Activated naive CD4-positive, alpha-beta T cell treated with anti-CD3 and anti-CD28 coated beads, Interleukin-2, amount 50 U/mL, for 16 hours (primary cell): ENCODE results near the gene PLCL2.
"Not testable (repeated sequence)": the region's sequence is repeated elsewhere in the genome, so short reads cannot be mapped to it uniquely, and the experiment has no call there.

Experiments
- DNase-seq: peaks from one replicate; pipeline ENCODE4 v3.0.0-alpha.2; 2020

The PLCL2 gene

DNA sequence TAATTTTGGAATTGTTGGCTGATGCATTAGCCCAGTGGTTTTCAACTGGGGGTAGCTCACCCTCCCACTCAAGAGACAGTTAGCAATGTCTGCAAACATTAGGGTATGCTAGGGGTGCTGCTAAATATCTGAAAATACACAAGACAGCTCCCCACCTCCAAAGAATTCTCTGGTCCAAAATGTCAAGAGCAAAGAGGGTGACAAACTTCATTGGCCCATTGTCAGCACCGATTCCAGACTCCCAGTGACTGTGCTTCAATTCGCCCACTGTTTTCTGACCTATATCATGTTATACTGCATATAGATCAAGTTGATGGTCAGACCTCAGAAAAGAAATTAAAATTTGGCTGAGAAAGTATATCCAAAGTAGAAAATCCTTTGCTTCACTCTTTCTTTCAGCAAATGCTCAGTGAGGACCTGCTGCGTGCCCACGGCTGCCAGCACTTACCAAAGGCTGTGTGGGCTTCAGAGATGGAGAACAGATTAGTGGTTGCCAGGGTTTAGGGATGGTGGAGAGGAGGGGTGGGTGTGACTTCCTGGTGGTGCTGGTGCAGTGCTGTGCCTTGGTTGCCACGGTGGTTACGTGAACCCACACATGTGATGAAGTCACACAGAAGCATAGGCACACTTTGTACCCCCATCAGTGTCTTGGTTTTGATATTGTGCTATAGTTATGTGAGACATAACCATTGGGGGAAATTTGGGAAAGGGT lies 204.0 kb downstream of the PLCL2 start:
- DNase-seq: no peak

DNA sequence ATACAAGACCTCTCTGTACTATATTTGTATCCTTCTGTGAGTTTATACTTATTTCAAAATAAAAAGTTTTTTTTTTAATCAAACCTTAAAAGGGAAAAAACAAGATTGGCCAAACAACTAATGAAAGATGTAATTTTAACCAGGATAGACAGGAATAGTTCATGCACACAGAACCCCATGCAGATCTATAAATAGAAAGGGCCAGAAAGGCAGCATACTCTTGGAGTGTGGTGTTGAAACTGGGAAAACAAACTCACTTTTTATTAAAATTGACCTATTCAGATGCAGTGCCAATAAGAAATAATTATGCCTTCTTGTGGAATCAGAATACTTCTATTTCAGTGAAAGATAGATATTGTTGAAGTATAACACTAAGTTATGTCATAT lies 204.6 kb downstream of the PLCL2 start:
- DNase-seq: no peak

DNA sequence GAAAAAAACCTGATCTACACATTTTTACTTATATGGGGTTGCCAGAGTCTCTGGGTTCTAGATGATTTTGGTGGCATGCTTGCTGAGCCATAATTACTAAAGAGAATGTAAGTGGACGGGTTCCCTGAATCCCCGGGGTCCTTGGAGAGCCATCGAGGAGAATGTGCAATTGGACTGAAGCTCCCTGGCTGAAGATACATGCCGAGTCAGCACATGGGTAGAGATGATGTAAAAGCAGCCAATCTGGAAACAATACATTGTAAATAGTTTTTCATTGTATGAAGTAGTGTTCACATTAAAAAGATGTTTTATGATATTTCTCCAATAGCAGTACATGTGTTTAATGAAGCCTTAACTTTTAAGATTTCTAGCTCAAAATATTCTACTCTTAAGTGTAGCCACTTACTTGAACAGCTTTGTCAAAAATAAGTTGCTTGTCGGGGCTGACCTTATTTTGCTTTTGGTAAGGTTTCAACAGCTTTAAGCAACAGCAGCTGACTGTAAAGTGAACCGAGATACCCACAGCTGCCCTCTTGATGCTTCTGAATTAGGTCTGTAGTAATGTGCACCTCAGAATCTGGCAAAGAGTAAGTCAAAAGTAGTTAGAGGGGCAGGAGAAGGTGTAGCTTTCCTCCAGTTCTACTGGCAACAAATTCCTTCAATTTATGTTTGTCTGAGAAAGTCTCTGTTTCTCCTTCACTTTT lies 205.7 kb downstream of the PLCL2 start:
- no peak for DNase-seq

DNA sequence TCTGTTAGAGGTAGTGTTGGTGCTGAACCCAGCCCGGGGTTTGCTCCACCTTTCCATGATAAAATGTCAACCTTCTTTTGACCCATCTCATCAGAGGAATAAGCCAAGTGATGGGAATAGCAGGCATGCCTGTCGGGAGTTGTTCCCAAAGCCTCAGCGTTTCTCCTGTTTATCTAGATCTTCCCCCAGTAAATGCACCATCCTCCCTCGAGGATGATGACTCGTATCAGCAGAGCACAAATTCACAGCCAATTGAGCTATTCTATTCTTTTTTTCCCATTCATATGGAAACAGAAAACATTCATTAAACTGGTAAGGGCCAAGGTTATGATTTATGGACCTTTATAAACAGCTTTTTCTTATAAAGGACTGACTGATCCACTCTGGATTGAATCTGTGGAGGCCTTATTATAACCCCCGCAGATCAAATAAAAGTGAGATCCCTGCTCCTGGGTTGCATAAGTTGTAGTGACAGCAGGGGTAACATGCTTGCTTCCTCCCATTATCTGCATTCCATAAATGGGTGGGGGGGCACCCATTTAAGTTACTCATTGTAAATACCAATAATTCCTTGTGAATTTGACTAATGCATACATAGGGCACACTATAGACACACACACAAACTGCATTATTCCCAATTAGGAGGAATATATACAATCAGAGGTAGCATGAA lies 207.3 kb downstream of the PLCL2 start:
- no peak for DNase-seq

DNA sequence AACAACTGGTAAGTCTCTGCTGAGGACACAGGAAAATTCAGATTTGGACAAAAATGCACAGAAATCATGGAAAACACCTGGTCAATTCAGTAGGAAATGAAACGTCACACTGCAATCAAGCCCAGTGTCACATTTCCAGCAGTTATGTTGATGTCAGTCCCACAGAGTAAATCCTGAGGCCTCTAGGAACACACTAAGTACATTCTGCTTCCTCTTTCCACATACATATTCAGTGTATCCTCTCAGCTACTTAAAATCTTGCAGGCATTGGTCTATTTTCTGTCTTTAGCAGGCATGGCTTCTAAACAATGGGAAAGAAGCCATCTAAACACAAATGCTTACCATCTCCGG lies 207.8 kb downstream of the PLCL2 start:
- DNase-seq: no peak

DNA sequence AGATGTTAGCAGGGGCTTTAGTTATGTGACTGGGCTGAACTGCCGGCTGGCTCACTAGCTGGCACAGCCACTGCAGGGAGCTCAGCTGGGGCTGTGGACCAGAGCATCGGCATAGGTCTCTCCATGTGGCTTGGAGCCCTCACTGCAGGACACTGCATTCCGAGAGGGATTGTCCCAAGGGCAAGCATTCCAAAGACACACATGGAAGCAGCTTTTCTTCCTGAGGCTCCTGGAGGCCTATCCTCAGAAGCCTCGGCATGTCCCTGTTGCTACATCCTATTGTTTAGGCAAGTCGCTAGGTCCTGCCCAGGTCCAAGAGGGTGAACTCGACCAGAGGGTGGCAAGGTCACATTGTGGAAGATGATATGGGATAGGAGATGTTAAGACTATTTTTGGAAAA lies 209.8 kb downstream of the PLCL2 start:
- DNase-seq: no peak

DNA sequence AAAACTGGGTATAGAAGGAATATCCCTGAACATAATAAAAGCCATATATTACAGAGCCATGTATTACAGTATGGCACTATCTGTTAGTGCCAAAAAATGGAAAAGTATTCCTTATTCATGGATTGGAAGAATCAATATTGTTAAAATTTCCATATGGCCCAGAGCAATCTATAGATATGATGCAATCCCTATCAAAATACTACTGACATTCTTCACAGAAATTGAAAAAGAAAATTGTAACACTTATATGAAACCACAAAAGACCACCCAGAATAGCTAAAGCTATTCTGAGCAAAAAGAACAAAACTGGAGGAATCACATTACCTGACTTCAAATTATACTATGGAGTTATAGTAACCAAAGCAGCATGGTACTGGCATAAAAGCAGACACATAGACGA lies 218.8 kb downstream of the PLCL2 start:
- no peak for DNase-seq

DNA sequence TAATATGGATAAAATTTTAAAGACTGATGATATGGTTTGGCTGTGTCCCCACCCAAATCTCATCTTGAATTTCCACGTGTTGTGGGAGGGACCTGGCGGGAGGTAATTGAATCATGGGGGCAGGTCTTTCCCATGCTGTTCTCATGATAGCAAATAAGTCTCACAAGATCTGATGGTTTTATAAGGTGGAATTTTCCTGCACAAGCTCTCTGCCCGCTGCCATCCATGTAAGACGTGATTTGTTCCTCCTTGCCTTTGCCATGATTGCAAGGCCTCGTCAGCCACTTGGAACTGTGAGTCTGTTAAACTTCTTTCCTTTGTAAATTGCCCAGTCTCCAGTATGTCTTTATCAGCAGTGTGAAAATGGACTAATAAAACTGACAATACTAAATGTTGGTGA lies 222.0 kb downstream of the PLCL2 start:
- not testable (repeated sequence) for DNase-seq

DNA sequence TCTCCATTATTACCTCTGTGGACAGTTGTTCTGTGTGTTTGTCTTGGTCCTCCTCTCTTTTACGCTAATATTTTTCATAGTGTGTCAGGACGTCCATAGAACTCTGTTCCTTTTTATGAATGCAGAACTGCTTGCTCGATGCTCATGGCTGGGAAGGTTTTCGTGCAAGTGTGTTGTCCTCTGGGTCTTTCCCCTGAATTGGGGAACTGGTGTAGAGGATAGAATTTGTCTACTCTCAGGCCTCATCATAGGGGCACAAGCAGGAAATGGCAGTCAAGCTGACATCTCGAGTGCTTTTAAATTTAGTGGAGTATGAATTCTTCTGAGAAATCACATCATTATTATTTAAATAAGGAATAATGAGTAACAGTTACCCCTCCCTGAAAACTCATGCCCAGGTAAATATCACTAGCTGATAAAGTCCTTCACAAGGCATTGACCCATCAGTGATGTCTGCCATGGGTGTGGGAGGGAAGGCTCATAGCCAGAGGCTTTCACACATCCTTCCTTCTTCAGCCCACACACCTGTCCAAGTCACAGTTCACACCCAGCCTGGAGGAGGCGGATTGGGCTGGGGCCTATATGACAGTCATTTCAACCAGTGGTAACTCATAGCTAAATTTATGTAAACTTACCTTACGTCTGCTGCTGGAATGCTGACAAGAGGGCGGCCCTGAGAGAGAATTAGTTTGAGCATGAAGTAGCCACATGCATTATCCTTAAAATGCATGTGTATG lies 226.1 kb downstream of the PLCL2 start:
- no peak for DNase-seq

DNA sequence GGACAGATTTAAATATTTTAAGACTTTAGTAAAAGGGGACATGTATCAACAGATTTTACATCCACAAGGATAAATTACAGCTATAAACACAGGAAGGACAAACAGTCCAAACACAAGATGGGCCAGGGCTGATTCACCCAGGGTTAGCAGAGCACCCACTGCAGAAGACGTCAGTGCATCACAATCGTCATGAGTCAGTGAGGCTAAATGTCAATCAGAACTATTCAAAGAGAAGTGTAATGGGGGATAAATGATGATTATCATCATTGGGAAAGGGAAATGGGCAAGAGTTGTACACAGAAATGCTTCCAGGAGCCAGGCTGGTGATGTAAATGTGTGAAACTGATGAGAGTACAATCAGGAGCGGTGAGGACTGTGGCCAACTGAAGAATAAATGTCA lies 226.8 kb downstream of the PLCL2 start:
- DNase-seq: no peak

DNA sequence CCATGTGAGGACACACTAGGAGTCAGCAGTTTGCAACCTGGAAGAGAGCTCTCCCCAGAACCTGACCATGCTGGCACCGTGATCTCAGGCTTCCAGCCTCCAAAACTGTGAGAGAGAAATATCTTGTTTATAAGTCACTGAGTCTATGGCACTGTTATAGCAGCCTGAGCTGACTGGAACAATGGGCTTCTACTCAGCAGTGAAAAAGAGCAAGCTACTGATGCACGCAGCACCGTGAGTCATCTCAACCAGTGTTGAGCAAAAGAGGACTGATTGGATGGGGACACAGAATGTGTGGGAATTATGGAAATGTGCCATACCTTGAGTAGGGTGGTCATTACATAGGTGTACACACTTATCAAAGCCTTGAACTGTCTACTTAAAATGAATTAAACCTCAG lies 230.4 kb downstream of the PLCL2 start:
- DNase-seq: no peak

DNA sequence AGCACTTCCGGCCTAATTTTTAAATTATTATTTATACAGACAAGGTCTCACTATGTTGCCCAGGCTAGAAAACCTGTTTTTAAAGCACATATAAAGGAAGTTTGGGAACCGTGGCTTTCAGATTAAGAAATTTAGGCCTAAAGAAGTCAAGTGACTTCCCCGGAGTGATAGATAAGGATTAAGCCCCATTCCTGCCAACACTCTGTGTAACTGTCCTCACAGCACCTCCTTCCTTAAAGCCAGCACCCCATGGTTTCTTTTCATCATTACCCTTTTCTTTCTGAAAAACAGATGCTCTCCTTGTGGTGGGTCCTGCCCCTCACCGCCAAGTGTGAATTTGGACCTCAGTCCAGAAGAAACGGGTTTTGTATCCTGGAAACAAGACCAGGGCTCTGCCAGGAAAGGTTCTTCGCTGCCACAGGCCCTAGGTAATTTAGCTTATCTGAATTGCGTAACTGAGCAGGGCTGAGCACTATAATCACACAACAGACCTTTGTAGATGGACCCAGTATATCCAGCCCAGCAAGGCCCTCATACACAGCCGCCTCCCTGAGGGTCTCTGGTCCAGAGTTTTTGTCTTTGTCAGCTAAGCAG lies 231.3 kb downstream of the PLCL2 start:
- DNase-seq: no peak

DNA sequence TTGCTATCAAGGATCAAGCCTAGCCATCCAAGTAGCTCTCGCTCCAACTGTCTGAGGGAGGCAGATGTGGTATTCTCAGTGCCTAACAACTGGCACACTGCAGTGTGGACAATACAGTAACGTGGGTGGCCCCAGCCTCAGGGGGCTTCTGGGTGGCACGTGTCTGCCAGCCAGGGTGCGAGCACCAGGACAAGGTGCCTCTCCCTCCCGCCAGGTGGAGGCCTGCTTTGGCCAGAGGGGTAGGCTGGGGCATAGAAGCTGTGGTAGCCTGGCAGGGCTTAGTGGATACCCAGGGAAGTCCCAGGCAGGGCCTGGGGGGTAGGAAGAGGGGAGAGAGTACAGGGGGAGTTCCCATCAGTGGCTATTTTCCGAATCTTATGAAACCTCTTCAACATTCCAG lies 234.0 kb downstream of the PLCL2 start:
- no peak for DNase-seq

DNA sequence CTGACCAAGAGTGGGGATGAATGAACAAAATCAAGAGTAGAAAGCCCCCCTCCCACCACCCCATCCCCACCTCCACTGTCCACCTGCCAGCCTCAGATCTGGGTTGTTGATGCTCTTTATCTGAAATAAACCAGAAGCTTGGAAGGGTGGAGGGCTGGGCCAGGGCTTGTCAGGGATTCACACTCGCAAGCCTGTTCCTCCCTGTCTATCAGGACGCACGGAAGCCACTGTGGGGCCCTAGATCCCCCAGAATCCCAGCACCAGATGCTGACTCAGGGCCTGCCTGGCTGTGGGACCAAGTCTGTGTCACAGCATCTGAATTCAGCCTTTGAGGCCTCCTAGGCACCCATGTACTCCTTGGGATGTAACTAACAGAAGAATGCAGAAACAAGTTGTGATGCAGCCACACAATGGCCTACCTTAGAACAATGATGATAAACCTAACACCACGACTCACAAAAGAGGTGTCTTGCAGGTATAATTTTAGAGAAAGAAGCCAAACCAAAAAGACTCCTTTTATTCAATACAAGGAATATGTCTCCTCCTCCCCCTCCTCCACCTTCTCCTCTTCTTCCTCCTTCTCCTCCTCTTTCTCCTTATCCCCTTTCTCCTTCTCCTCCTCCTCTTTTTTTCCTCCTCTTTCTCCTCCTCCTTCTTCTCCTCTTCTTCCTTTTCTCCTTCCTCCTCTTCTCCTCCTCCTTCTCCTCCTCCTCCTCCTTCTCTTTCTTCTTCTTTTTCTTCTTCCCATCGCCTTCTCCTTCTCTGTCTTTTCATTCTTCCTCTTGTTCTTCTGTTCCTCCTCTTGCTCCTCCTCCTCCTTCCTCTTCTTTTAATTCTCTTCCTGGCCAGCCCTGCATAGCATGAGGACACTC lies 234.7 kb downstream of the PLCL2 start:
- no peak for DNase-seq

DNA sequence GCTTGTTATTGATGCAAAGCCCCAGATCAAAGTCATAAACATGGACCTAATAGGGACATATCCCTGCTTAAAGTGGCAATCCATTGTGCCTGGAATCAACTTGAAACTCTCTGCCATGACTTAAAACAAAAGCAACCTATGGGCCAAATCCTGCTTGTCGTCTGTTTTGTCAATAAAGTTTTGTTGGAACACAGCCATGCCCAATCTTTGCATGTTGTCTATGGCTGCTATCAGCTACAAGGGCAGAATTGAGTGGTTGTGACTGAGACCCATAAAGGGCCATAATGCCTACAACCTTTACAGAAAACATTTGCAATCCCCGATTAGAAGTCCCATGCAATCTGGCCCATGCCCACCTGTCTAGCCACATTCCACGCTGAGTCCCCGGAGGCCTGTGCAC lies 235.4 kb downstream of the PLCL2 start:
- DNase-seq: no peak

DNA sequence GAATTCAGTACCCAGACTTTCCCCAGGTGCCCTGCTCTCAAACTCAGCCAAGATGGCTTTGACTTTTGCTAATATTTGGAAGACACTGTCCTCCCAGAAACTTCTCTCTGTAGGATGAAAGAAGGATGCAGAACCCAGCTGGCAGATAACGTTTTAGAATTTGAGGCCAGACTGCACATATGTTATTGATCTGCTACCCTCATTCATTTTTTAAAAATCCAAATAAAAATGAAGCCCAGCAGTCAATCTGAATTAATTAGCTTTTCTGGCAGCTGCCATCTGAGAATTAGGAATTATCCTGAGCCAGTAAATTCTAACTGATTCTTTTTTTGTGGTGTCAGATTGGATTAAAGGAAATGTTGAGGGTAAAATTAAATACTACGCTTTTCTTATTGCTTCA lies 236.6 kb downstream of the PLCL2 start:
- no peak for DNase-seq

DNA sequence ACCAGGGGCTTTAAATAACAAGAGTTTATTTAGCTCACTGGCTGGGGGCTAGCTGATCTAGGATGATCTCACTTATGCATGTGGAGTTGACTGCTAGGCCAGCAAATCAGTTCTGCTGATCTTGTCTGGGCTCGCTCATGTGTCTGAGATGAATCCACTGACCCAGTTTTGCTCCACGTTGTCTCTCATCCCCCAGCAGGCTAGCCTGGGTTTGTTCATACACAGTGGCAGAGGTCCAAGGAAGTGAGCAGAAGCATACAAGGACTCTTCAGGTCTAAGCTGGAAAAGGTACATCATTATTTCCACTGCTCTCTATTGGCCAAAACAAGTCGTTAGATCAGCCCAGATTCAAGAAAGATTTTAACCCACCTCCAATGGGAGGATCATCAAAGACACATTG lies 238.0 kb downstream of the PLCL2 start:
- no peak for DNase-seq

DNA sequence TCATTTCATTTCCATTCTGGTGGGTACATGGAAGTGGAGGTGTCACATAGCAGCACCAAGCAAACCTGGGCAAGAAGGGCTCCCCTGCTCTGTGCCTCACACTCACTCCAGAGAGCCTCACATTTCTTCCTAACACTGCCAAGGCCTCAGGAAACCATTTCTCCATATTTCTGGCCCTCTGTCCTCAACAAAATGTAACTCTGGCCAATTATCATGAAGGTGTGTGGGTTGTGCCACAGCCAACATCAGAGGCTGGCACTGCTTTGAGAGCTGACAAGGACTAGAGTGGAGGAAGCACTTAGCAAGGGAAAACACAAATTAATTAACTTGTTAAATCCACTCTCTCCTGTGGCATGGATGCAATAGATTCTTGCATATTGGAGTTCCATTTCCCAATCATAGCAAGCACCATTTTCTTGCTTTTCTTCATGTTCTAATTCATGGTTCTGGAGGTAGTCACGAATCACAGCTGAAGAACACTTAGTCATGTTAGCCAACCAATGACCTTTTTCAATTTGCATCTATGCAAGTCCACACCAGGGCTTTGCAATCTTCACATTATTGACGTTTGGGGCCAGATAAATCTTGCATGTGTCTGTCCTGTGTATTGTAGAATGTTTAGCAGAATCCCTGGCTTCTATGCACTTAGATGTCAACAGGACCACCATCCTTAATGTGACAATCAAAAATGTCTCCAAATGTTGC lies 241.1 kb downstream of the PLCL2 start:
- DNase-seq: no peak

DNA sequence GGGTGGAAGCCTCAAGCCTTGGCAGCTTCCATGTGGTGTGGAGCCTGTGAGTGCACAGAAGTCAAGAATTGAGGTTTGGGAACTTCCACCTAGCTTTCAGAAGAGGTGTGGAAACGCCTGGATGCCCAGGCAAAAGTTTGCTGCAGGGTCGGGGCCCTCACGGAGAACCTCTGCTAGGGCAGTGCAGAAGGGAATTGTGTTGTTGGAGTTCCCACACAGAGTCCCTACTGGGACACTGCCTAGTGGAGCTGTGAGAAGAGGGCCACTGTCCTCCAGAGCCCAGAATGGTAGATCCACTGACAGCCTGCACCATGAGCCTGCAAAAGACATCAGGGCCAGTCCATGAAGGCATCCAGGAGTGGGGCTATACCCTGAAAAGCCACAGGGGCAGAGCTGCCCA lies 243.9 kb downstream of the PLCL2 start:
- DNase-seq: not testable (repeated sequence)

DNA sequence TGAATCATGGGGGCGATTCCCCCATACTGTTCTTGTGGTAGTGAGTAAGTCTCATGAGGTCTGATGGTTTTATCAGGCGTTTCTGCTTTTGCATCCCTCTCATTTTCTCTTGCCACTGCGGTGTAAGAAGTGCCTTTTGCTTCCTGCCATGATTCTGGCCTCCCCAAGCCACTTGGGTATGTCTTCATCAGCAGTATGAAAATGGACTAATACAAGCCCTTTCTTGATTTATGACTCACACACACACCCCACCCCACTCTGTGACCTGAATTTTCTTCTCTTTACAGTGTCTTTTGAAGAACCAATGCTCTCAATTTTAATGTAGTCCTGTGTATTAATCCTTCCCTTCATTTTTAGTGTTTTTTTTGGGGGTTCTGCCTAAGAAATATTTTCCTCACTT lies 244.8 kb downstream of the PLCL2 start:
- DNase-seq: no peak

DNA sequence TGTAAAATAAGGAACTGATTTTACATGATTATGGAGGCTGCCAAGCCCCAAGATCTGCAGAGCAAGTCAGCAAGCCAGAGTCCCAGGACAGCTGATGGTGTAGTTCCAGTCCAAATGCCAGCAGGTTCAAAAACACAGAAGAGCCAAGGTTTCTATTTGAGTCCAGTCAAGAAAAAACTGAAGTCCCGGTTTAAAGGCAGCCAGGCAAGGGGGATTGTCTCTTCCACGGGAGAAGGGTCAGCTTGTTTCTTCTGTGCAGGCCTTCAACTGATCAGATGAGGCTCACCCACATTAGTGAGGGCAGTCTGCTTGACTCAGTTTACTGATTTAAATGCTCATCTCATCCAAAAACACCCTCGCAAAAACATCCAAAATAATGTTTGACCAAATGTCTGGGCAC lies 246.2 kb downstream of the PLCL2 start:
- no peak for DNase-seq
